GM12891 (cell line): ENCODE results near the gene CUL4A.

Experiments used
- PAX5 ChIP-seq: IDR thresholded peaks from 2 replicates; pipeline ENCODE4 v1.6.1; 2011; ENCODE audit warnings: low read length, moderate library complexity, mild to moderate bottlenecking; ENCODE audit not compliant: insufficient read depth, severe bottlenecking
- POLR2A ChIP-seq: IDR thresholded peaks from 2 replicates; pipeline ENCODE4 v1.6.1; 2011; ENCODE audit warnings: low read depth, low read length, control low read depth
- POLR2AphosphoS5 ChIP-seq: IDR thresholded peaks from 2 replicates; pipeline ENCODE4 v1.6.1; 2011; ENCODE audit warnings: low read depth, low read length, control low read depth
- SPI1 ChIP-seq: IDR thresholded peaks from 2 replicates; pipeline ENCODE4 v1.6.1; 2011; ENCODE audit warnings: low read depth, low read length, control low read depth
- TAF1 ChIP-seq: IDR thresholded peaks from 2 replicates; pipeline ENCODE4 v1.6.1; 2011; ENCODE audit warnings: low read depth, low read length, control low read depth

DNA sequence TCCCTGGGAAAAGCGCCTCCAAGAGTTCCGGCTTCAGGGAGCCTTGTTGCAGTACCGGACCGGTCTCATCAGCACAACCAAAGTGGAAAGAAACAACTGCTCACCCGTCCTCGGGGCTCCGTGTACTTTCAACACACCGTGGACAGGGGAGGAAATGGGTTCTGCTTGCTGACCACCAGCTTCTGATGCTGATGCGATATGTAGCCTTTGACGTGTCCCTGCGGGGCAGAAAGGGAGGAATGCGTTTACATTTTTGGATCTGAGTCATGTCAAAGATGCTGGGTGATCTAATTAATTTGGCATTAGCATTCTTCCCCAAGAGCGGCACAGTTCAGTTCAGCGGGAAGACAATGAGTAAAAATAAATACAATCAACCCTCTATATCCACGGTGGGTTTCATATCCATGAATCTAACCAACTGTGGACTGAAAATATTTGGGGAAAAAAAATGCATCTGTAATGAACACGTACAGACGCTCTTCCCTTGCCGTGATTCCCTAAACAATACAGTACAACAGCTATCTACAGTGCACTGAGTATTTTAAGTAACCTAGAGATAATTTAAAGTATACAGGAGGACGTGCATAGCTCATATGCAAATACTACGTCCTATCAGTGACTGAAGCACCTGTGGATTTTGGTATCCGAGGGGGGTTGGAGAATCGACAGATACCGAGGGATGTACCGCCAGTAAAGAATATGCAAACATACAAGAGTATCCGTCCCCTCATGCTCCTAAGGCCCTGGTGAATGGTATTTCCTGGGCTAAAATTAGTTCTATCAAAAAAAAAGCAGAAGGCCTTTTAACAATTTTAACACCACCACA, 31.1 kb upstream of the CUL4A start:
- TF ChIP-seq POLR2AphosphoS5 (no peak), POLR2A (no peak), TAF1 (no peak), PAX5 (no peak), SPI1 (no peak)
